ENCODE data around the gene SPAG16.

GRCh38 chr2:213261715-213262114 is 22.5 kb upstream of the SPAG16 start:
- TF ChIP-seq CTCF (IDR thresholded peaks at IDR 0.05): no peak
- TF ChIP-seq POLR2A (IDR thresholded peaks at IDR 0.05): no peak
- TF ChIP-seq POLR2AphosphoS5 (IDR thresholded peaks at IDR 0.05): no peak

All from prostate gland (tissue), 2 donors.